ENCODE measurements around the gene COBLL1. TPM values are rescaled to one million over a fixed set of nuclear protein-coding genes. Genes with fewer than 3 reads are reported as not detected.
"Not testable (repeated sequence)": the region's sequence is repeated elsewhere in the genome, so short reads cannot be mapped to it uniquely, and the experiment has no call there.

COBLL1 gene
- total RNA-seq, 1 donor from 2014 or later = 18.6 TPM

DNA sequence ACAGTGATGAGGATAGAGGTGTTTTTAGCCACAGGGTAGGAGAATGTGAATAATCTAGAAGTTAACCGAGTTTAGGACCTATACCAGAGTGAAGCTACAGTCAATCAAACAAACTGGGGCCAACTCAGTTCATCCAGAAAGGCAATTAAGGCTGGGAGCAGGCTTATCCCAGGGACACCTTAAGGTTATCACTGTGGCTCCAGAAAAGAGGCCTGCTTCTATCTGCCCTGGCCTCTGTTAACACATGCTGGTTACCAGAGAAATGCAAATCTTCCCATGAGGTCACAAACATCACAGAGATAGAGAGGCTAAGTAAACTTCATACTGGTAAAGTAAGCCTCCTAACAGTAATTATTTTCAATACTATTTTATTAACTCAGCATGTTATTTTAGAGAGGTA, 127.2 kb downstream of the COBLL1 start:
- Mint-ChIP-seq H3K27ac (ENCODE audit: unreplicated experiment) (no peak overlapping the region), H3K4me3 (ENCODE audit: unreplicated experiment) (no peak overlapping the region), H3K9me3 (ENCODE audit: unreplicated experiment) (no peaks in the 10 kb centered on the region), H3K4me1 (ENCODE audit: low read depth, unreplicated experiment) (peaks cover 9% of the 10 kb centered on the region), H3K27me3 (ENCODE audit: low read depth, unreplicated experiment) (no peaks in the 10 kb centered on the region), H3K36me3 (ENCODE audit: low read depth, unreplicated experiment) (no peaks in the 10 kb centered on the region)
- Histone ChIP-seq H2AFZ (ENCODE audit: low read depth, low read length) (no peak overlapping the region), H3K27ac (ENCODE audit: low read depth, low read length) (no peak overlapping the region), H3K9ac (ENCODE audit: low read length) (no peak overlapping the region), H3K4me1 (ENCODE audit: insufficient read depth, low read length) (no peaks in the 10 kb centered on the region), H3K4me2 (ENCODE audit: low read length) (no peak overlapping the region), H3K9me3 (ENCODE audit: insufficient read depth, low read depth, low read length) (no peaks in the 10 kb centered on the region), H3K27me3 (ENCODE audit: insufficient read depth, low read length) (no peaks in the 10 kb centered on the region), H3K79me2 (ENCODE audit: insufficient read depth, low read length) (no peaks in the 10 kb centered on the region), H3K36me3 (ENCODE audit: insufficient read depth, low read length) (no peaks in the 10 kb centered on the region), H3K4me3 (ENCODE audit: insufficient read depth, low read depth, low read length) (no peak overlapping the region), H4K20me1 (ENCODE audit: insufficient read depth, low read length) (no peaks in the 10 kb centered on the region)
- TF ChIP-seq, protein P1, sequence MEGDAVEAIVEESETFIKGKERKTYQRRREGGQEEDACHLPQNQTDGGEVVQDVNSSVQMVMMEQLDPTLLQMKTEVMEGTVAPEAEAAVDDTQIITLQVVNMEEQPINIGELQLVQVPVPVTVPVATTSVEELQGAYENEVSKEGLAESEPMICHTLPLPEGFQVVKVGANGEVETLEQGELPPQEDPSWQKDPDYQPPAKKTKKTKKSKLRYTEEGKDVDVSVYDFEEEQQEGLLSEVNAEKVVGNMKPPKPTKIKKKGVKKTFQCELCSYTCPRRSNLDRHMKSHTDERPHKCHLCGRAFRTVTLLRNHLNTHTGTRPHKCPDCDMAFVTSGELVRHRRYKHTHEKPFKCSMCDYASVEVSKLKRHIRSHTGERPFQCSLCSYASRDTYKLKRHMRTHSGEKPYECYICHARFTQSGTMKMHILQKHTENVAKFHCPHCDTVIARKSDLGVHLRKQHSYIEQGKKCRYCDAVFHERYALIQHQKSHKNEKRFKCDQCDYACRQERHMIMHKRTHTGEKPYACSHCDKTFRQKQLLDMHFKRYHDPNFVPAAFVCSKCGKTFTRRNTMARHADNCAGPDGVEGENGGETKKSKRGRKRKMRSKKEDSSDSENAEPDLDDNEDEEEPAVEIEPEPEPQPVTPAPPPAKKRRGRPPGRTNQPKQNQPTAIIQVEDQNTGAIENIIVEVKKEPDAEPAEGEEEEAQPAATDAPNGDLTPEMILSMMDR (IDR thresholded peaks at IDR 0.05; ENCODE audit: insufficient read depth, low read depth, low read length) = no peak
- DNase-seq (ENCODE audit: low read depth) (no peak), FAIRE-seq (peak; percentile 5)

GRCh38 chr2:164711766-164712138, 129.9 kb downstream of the COBLL1 start:
- H3K27ac ChIP-seq (ENCODE audit: low read depth, low read length) = no peak overlapping the region
- no peak overlapping the region for H3K4me2 ChIP-seq (ENCODE audit: low read length)
- H2AFZ ChIP-seq (ENCODE audit: low read depth, low read length) = no peak overlapping the region
- no peaks in the 10 kb centered on the region for H3K27me3 Mint-ChIP-seq (ENCODE audit: low read depth, unreplicated experiment)
- H3K9me3 Mint-ChIP-seq (ENCODE audit: unreplicated experiment) = no peaks in the 10 kb centered on the region
- no peak overlapping the region for H3K4me3 ChIP-seq (ENCODE audit: insufficient read depth, low read depth, low read length)
- TF ChIP-seq, protein P1 (IDR thresholded peaks at IDR 0.05; ENCODE audit: insufficient read depth, low read depth, low read length) = no peak
- no peak for TF ChIP-seq EZH2 (IDR thresholded peaks at IDR 0.05; ENCODE audit: insufficient read depth, low read length)
- no peaks in the 10 kb centered on the region for H3K36me3 Mint-ChIP-seq (ENCODE audit: low read depth, unreplicated experiment)
- peaks cover 10% of the 10 kb centered on the region for H3K4me1 Mint-ChIP-seq (ENCODE audit: low read depth, unreplicated experiment)
- H3K27ac Mint-ChIP-seq (ENCODE audit: unreplicated experiment) = no peak overlapping the region
- no peak overlapping the region for H3K9ac ChIP-seq (ENCODE audit: low read length)
- H3K4me3 Mint-ChIP-seq (ENCODE audit: unreplicated experiment) = no peak overlapping the region
- no peaks in the 10 kb centered on the region for H4K20me1 ChIP-seq (ENCODE audit: insufficient read depth, low read length)
- no peaks in the 10 kb centered on the region for H3K27me3 ChIP-seq (ENCODE audit: insufficient read depth, low read length)
- H3K9me3 ChIP-seq (ENCODE audit: insufficient read depth, low read depth, low read length) = no peaks in the 10 kb centered on the region
- H3K79me2 ChIP-seq (ENCODE audit: insufficient read depth, low read length) = no peaks in the 10 kb centered on the region
- no peaks in the 10 kb centered on the region for H3K36me3 ChIP-seq (ENCODE audit: insufficient read depth, low read length)
- H3K4me1 ChIP-seq (ENCODE audit: insufficient read depth, low read length) = peaks cover 3% of the 10 kb centered on the region
- FAIRE-seq (no peak), DNase-seq (ENCODE audit: low read depth) (no peak)

GRCh38 chr2:164710837-164711765, 130.5 kb downstream of the COBLL1 start:
- Mint-ChIP-seq H3K4me1 (ENCODE audit: low read depth, unreplicated experiment) (peaks cover 17% of the 10 kb centered on the region), H3K4me3 (ENCODE audit: unreplicated experiment) (no peak overlapping the region), H3K27me3 (ENCODE audit: low read depth, unreplicated experiment) (no peaks in the 10 kb centered on the region), H3K9me3 (ENCODE audit: unreplicated experiment) (no peaks in the 10 kb centered on the region), H3K27ac (ENCODE audit: unreplicated experiment) (no peak overlapping the region), H3K36me3 (ENCODE audit: low read depth, unreplicated experiment) (no peaks in the 10 kb centered on the region)
- H2AFZ ChIP-seq (ENCODE audit: low read depth, low read length) = no peak overlapping the region
- H3K27ac ChIP-seq (ENCODE audit: low read depth, low read length) = no peak overlapping the region
- H3K79me2 ChIP-seq (ENCODE audit: insufficient read depth, low read length) = no peaks in the 10 kb centered on the region
- no peak overlapping the region for H3K4me2 ChIP-seq (ENCODE audit: low read length)
- no peak for DNase-seq (ENCODE audit: low read depth)
- H3K4me3 ChIP-seq (ENCODE audit: insufficient read depth, low read depth, low read length) = no peak overlapping the region
- H3K4me1 ChIP-seq (ENCODE audit: insufficient read depth, low read length) = peaks cover 3% of the 10 kb centered on the region
- FAIRE-seq = no peak
- no peak for TF ChIP-seq EZH2 (IDR thresholded peaks at IDR 0.05; ENCODE audit: insufficient read depth, low read length)
- TF ChIP-seq, protein P1 (IDR thresholded peaks at IDR 0.05; ENCODE audit: insufficient read depth, low read depth, low read length) = no peak
- no peaks in the 10 kb centered on the region for H3K36me3 ChIP-seq (ENCODE audit: insufficient read depth, low read length)
- no peaks in the 10 kb centered on the region for H4K20me1 ChIP-seq (ENCODE audit: insufficient read depth, low read length)
- no peak overlapping the region for H3K9ac ChIP-seq (ENCODE audit: low read length)
- H3K27me3 ChIP-seq (ENCODE audit: insufficient read depth, low read length) = no peaks in the 10 kb centered on the region
- H3K9me3 ChIP-seq (ENCODE audit: insufficient read depth, low read depth, low read length) = no peaks in the 10 kb centered on the region

DNA sequence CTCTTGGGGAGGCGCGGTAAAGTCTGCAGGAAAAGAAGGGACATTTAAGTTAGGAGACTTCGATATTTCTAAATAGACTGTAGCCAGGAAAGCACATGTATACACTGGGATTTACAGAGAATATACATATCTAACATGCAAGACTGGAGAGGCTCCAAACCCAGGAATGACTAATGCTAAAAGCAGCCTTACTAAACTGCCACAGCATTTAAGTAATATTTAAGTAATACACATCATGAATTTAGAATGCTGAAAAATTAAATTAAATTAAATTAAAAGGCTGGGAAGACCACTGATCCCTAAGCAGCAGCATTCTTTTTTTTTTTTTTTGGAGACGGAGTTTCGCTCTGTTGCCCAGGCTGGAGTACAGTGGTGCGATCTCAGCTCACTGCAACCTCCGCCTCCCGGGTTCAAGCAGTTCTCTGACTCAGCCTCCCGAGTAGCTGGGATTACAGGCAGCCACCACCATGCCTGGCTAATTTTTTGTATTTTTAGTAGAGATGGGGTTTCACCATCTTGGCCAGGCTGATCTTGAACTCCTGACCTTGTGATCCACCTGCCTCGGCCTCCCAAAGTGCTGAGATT, 131.3 kb downstream of the COBLL1 start:
- not testable (repeated sequence) for H3K4me1 ChIP-seq (ENCODE audit: insufficient read depth, low read length); H4K20me1 ChIP-seq (ENCODE audit: insufficient read depth, low read length); H3K9me3 ChIP-seq (ENCODE audit: insufficient read depth, low read depth, low read length); H3K4me3 Mint-ChIP-seq (ENCODE audit: unreplicated experiment); H3K4me3 ChIP-seq (ENCODE audit: insufficient read depth, low read depth, low read length); H3K36me3 Mint-ChIP-seq (ENCODE audit: low read depth, unreplicated experiment); H3K9ac ChIP-seq (ENCODE audit: low read length); H3K27me3 Mint-ChIP-seq (ENCODE audit: low read depth, unreplicated experiment); H3K27me3 ChIP-seq (ENCODE audit: insufficient read depth, low read length); H3K4me2 ChIP-seq (ENCODE audit: low read length); H3K36me3 ChIP-seq (ENCODE audit: insufficient read depth, low read length); H3K27ac Mint-ChIP-seq (ENCODE audit: unreplicated experiment); H3K79me2 ChIP-seq (ENCODE audit: insufficient read depth, low read length); H2AFZ ChIP-seq (ENCODE audit: low read depth, low read length); H3K9me3 Mint-ChIP-seq (ENCODE audit: unreplicated experiment); H3K27ac ChIP-seq (ENCODE audit: low read depth, low read length); FAIRE-seq
- H3K4me1 Mint-ChIP-seq (ENCODE audit: low read depth, unreplicated experiment) = peaks cover 17% of the 10 kb centered on the region
- DNase-seq (ENCODE audit: low read depth) = peak; percentile 39
